ENCODE measurements around the gene CTNNA3. TPM values are rescaled to one million over a fixed set of nuclear protein-coding genes. Genes with fewer than 3 reads are reported as not detected.

Gene CTNNA3
- total and polyA plus RNA-seq, 2 of the 4 experiments (the other 2 are of a cell fraction): 0.19 to 0.90 TPM

GRCh38 chr10:67733511-67733910 lies 37.5 kb upstream of the CTNNA3 start:
- Histone ChIP-seq H2AFZ (replicated peaks; ENCODE audit: low read length, poor library complexity) (no peak overlapping the region), H2BK20ac (ENCODE audit: low read depth, low read length) (no peak overlapping the region), H2BK5ac (ENCODE audit: low read depth, low read length, poor library complexity, severe bottlenecking) (no peak overlapping the region), H3K9me1 (ENCODE audit: insufficient read depth, low read length) (no peaks in the 10 kb centered on the region), H3K14ac (replicated peaks; ENCODE audit: low read depth, low read length) (no peak overlapping the region), H3K4me3 (ENCODE audit: insufficient read depth, low read depth, low read length) (no peak overlapping the region), H3K9me3 (ENCODE audit: control insufficient read depth, insufficient read depth, low read length) (no peaks in the 10 kb centered on the region), H3K36me3 (ENCODE audit: control insufficient read depth, insufficient read depth, low read length) (no peaks in the 10 kb centered on the region), H2AK9ac (replicated peaks; ENCODE audit: low read depth, low read length, poor library complexity) (no peak overlapping the region), H3K4ac (ENCODE audit: low read depth, low read length) (no peak overlapping the region), H2BK120ac (ENCODE audit: low read depth, low read length) (no peak overlapping the region), H3K18ac (ENCODE audit: low read depth, low read length) (no peak overlapping the region), H3K23ac (ENCODE audit: low read depth, low read length) (no peak overlapping the region), H3K4me1 (ENCODE audit: control insufficient read depth, insufficient read depth, low read length) (no peaks in the 10 kb centered on the region), H4K91ac (ENCODE audit: insufficient read depth, low read depth, low read length) (no peak overlapping the region), H2AK5ac (ENCODE audit: low read depth, low read length) (no peak overlapping the region), H3K56ac (ENCODE audit: extremely low read depth, insufficient read depth, low read length) (no peak overlapping the region), H3K79me1 (ENCODE audit: low read depth in 1 of 2, low read length in 2 of 2) (no peaks in the 10 kb centered on the region), H3K27ac (ENCODE audit: insufficient read depth, low read length) (no peak overlapping the region), H3K4me2 (ENCODE audit: low read depth, low read length) (no peak overlapping the region), H4K8ac (ENCODE audit: low read depth in 2 of 2, low read length in 2 of 2) (no peak overlapping the region), H3K9ac (ENCODE audit: low read depth, low read length) (no peak overlapping the region), H4K20me1 (ENCODE audit: insufficient read depth, low read length) (no peaks in the 10 kb centered on the region), H4K5ac (ENCODE audit: low read depth, low read length) (no peak overlapping the region), H2BK15ac (ENCODE audit: low read depth, low read length) (no peak overlapping the region), H3K27me3 (ENCODE audit: control insufficient read depth, insufficient read depth, low read length) (no peaks in the 10 kb centered on the region)
- no peak for TF ChIP-seq MAFK (IDR thresholded peaks at IDR 0.05; ENCODE audit: low read depth, low read length)
- no peak for TF ChIP-seq POLR2A (IDR thresholded peaks at IDR 0.05; ENCODE audit: low read depth, low read length)
- TF ChIP-seq, protein P1, sequence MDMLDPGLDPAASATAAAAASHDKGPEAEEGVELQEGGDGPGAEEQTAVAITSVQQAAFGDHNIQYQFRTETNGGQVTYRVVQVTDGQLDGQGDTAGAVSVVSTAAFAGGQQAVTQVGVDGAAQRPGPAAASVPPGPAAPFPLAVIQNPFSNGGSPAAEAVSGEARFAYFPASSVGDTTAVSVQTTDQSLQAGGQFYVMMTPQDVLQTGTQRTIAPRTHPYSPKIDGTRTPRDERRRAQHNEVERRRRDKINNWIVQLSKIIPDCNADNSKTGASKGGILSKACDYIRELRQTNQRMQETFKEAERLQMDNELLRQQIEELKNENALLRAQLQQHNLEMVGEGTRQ (IDR thresholded peaks at IDR 0.05; ENCODE audit: low read depth, low read length): no peak
- TF ChIP-seq CEBPB (IDR thresholded peaks at IDR 0.05; ENCODE audit: low read depth, low read length): no peak
- TF ChIP-seq NFE2L2 (IDR thresholded peaks at IDR 0.05; ENCODE audit: low read depth, low read length): no peak
- TF ChIP-seq MAZ (IDR thresholded peaks at IDR 0.05; ENCODE audit: borderline replicate concordance, low read depth, low read length): no peak
- no peak for TF ChIP-seq MXI1 (IDR thresholded peaks at IDR 0.05; ENCODE audit: borderline replicate concordance, low read depth, low read length)
- no peak for TF ChIP-seq BHLHE40 (IDR thresholded peaks at IDR 0.05; ENCODE audit: low read depth, low read length)
- TF ChIP-seq RCOR1 (IDR thresholded peaks at IDR 0.05; ENCODE audit: insufficient replicate concordance, low read length): no peak
- CTCF ChIA-PET: interaction anchor here (1.5 kb wide), 1 partner anchor 46 kb away, joined by 3 read pairs; no protein-coding TSS in a partner anchor
- POLR2A ChIA-PET (ENCODE audit: unreplicated experiment): no interaction called here
- ATAC-seq (ENCODE audit: low read depth) (no peak), DNase-seq (no peak)
- dilution Hi-C loops (cut with HindIII; ENCODE audit: low sequenced_read_pairs, unreplicated experiment): no loop called here
- in situ Hi-C loops (cut with MboI; ENCODE audit: low sequenced_read_pairs): no loop called here
- WGBS, 2 experiments (ENCODE audit: extremely low coverage in 2 of 2, insufficient read length in 1 of 2): 83% methylated on average over 1 of the region's 1 CpG; no CpG with 5 or more reads in 1 of the 2 experiments
- intact Hi-C loops (cut with micrococcal nuclease): no loop called here
- no TSS peak for BruUV-seq (replicated peaks)
